ENCODE results near the gene SETBP1.
A peak's percentile ranks its signal among the peaks of the same experiment; 100 is the strongest.

Gene SETBP1

GRCh38 chr18:44765456-44765855 is 84.8 kb downstream of the SETBP1 start:
- DNase-seq, result no peak

GRCh38 chr18:44766450-44766849 is 85.8 kb downstream of the SETBP1 start:
- no peak for DNase-seq

GRCh38 chr18:44767807-44768206 is 87.1 kb downstream of the SETBP1 start:
- no peak for DNase-seq

GRCh38 chr18:44770641-44771040 is 90.0 kb downstream of the SETBP1 start:
- no peak for DNase-seq

- no peak for DNase-seq
Observed at GRCh38 chr18:44771572-44771955, 90.9 kb downstream of the SETBP1 start.

GRCh38 chr18:44771956-44772917 is 91.5 kb downstream of the SETBP1 start:
- DNase-seq, result no peak

- no peak for DNase-seq
Observed at GRCh38 chr18:44773640-44774155, 93.0 kb downstream of the SETBP1 start.

- DNase-seq, result no peak
Observed at GRCh38 chr18:44774191-44774590, 93.5 kb downstream of the SETBP1 start.

GRCh38 chr18:44777457-44778192 is 96.9 kb downstream of the SETBP1 start:
- DNase-seq, result no peak

GRCh38 chr18:44778788-44779187 is 98.1 kb downstream of the SETBP1 start:
- DNase-seq, result peak; percentile 55

- no peak for DNase-seq
Observed at GRCh38 chr18:44779753-44780292, 99.1 kb downstream of the SETBP1 start.

- DNase-seq, result no peak
Observed at GRCh38 chr18:44781886-44782285, 101.2 kb downstream of the SETBP1 start.

- no peak for DNase-seq
Observed at GRCh38 chr18:44782617-44783016, 101.9 kb downstream of the SETBP1 start.

- DNase-seq, result no peak
Observed at GRCh38 chr18:44783371-44783770, 102.7 kb downstream of the SETBP1 start.

GRCh38 chr18:44786257-44786656 is 105.6 kb downstream of the SETBP1 start:
- no peak for DNase-seq

GRCh38 chr18:44786688-44787087 is 106.0 kb downstream of the SETBP1 start:
- peak; percentile 51 for DNase-seq

GRCh38 chr18:44788334-44788733 is 107.6 kb downstream of the SETBP1 start:
- DNase-seq, result no peak

- DNase-seq, result no peak
Observed at GRCh38 chr18:44789710-44790109, 109.0 kb downstream of the SETBP1 start.

- no peak for DNase-seq
Observed at GRCh38 chr18:44790860-44791259, 110.2 kb downstream of the SETBP1 start.

GRCh38 chr18:44791520-44791919 is 110.8 kb downstream of the SETBP1 start:
- DNase-seq, result no peak

- DNase-seq, result no peak
Observed at GRCh38 chr18:44792456-44793061, 111.9 kb downstream of the SETBP1 start.

GRCh38 chr18:44793194-44793593 is 112.5 kb downstream of the SETBP1 start:
- no peak for DNase-seq

- DNase-seq, result no peak
Observed at GRCh38 chr18:44793685-44794084, 113.0 kb downstream of the SETBP1 start.

Data from NCI-H1092 treated with DMSO at 0.1 percent for 48 hours (cell line).